Loucy (cell line): ENCODE data around the gene SPOCK1.

Source experiments
- H2AFZ ChIP-seq: fragments of 200-600 bp; sonication (generic); 2 replicates; pipeline ENCODE4 v1.6.0; 2016; ENCODE audit warnings: antibody characterized with exemption, mild to moderate bottlenecking, low read length, moderate library complexity
- H3F3A ChIP-seq: fragments of 200-600 bp; 2 replicates; pipeline ENCODE4 v1.6.0; 2016; ENCODE audit warnings: antibody characterized with exemption, low read depth, mild to moderate bottlenecking
- H3K27me3 ChIP-seq: fragments of 200-600 bp; sonication (generic); 2 replicates; pipeline ENCODE4 v1.6.1; 2014; ENCODE audit warnings: low read length, mild to moderate bottlenecking; ENCODE audit not compliant: insufficient read depth, poor library complexity, severe bottlenecking
- H3K36me3 ChIP-seq: fragments of 200-600 bp; sonication (generic); 2 replicates; pipeline ENCODE4 v1.6.1; 2016; ENCODE audit warnings: low read length; ENCODE audit not compliant: insufficient read depth
- H3K4me1 ChIP-seq: fragments of 200-600 bp; sonication (generic); 2 replicates; pipeline ENCODE4 v1.5.1; 2014; ENCODE audit warnings: low read length, mild to moderate bottlenecking; ENCODE audit not compliant: insufficient read depth, poor library complexity, severe bottlenecking
- H3K4me2 ChIP-seq: fragments of 200-600 bp; sonication (generic); 2 replicates; pipeline ENCODE4 v1.6.0; 2014; ENCODE audit warnings: antibody characterized with exemption, low read length, low read depth, mild to moderate bottlenecking; ENCODE audit not compliant: poor library complexity, severe bottlenecking
- H3K4me3 ChIP-seq: fragments of 200-600 bp; sonication (generic); 2 replicates; pipeline ENCODE4 v1.5.1; 2014; ENCODE audit warnings: low read length, mild to moderate bottlenecking, mixed read lengths; ENCODE audit not compliant: poor library complexity, severe bottlenecking
- H3K79me2 ChIP-seq: fragments of 200-600 bp; sonication (generic); 2 replicates; pipeline ENCODE4 v1.6.1; 2014; ENCODE audit warnings: low read length; ENCODE audit not compliant: insufficient read depth
- H3K9ac ChIP-seq: fragments of 200-600 bp; sonication (generic); 2 replicates; pipeline ENCODE4 v1.6.0; 2014; ENCODE audit warnings: mild to moderate bottlenecking, low read depth, low read length, moderate library complexity; ENCODE audit not compliant: poor library complexity, severe bottlenecking
- H3K9me2 ChIP-seq: fragments of 200-600 bp; sonication (generic); replicated peaks from 2 replicates; pipeline ENCODE4 v1.6.1; 2016; ENCODE audit warnings: low read depth, low read length, mixed read lengths
- H3K9me3 ChIP-seq: fragments of 200-600 bp; sonication (generic); 2 replicates; pipeline ENCODE4 v1.6.1; 2014; ENCODE audit warnings: mild to moderate bottlenecking, antibody characterized with exemption, low read length, low read depth; ENCODE audit not compliant: insufficient read depth
- H4K20me1 ChIP-seq: fragments of 200-600 bp; sonication (generic); 2 replicates; pipeline ENCODE4 v1.6.0; 2014; ENCODE audit warnings: antibody characterized with exemption, low read length, mild to moderate bottlenecking; ENCODE audit not compliant: insufficient read depth, poor library complexity, severe bottlenecking
- EZH2phosphoT487 ChIP-seq: fragments of 200-600 bp; IDR thresholded peaks from 2 replicates; pipeline ENCODE4 v1.6.1; 2018; ENCODE audit warnings: antibody characterized with exemption, mild to moderate bottlenecking, moderate library complexity, borderline replicate concordance
- TF ChIP-seq, protein P1 (sequence below): fragments of 200-600 bp; sonication (generic); conservative IDR thresholded peaks from 2 replicates; pipeline ENCODE4 v1.5.1; 2014; ENCODE audit warnings: mild to moderate bottlenecking, antibody characterized with exemption, low read length

The SPOCK1 gene

GRCh38 chr5:137182576-137182975, 316.6 kb downstream of the SPOCK1 start:
- Histone ChIP-seq H3K4me3 (no peak overlapping the region), H2AFZ (no peak overlapping the region), H3F3A (no peaks in the 10 kb centered on the region), H3K27me3 (no peaks in the 10 kb centered on the region), H3K4me2 (no peak overlapping the region), H3K9me3 (no peaks in the 10 kb centered on the region), H3K4me1 (no peaks in the 10 kb centered on the region), H3K9ac (no peak overlapping the region), H4K20me1 (no peaks in the 10 kb centered on the region), H3K36me3 (no peaks in the 10 kb centered on the region), H3K9me2 (no peaks in the 10 kb centered on the region), H3K79me2 (no peaks in the 10 kb centered on the region)
- TF ChIP-seq EZH2phosphoT487, result no peak
- TF ChIP-seq, protein P1, sequence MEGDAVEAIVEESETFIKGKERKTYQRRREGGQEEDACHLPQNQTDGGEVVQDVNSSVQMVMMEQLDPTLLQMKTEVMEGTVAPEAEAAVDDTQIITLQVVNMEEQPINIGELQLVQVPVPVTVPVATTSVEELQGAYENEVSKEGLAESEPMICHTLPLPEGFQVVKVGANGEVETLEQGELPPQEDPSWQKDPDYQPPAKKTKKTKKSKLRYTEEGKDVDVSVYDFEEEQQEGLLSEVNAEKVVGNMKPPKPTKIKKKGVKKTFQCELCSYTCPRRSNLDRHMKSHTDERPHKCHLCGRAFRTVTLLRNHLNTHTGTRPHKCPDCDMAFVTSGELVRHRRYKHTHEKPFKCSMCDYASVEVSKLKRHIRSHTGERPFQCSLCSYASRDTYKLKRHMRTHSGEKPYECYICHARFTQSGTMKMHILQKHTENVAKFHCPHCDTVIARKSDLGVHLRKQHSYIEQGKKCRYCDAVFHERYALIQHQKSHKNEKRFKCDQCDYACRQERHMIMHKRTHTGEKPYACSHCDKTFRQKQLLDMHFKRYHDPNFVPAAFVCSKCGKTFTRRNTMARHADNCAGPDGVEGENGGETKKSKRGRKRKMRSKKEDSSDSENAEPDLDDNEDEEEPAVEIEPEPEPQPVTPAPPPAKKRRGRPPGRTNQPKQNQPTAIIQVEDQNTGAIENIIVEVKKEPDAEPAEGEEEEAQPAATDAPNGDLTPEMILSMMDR, result no peak

GRCh38 chr5:137181667-137182066, 317.5 kb downstream of the SPOCK1 start:
- Histone ChIP-seq H3K9me3 (no peaks in the 10 kb centered on the region), H3K79me2 (no peaks in the 10 kb centered on the region), H4K20me1 (no peaks in the 10 kb centered on the region), H3K9me2 (no peaks in the 10 kb centered on the region), H3K9ac (no peak overlapping the region), H3K36me3 (no peaks in the 10 kb centered on the region), H3K4me1 (no peaks in the 10 kb centered on the region), H3F3A (no peaks in the 10 kb centered on the region), H3K27me3 (no peaks in the 10 kb centered on the region), H2AFZ (no peak overlapping the region), H3K4me3 (no peak overlapping the region), H3K4me2 (no peak overlapping the region)
- TF ChIP-seq, protein P1, result no peak
- no peak for TF ChIP-seq EZH2phosphoT487

DNA sequence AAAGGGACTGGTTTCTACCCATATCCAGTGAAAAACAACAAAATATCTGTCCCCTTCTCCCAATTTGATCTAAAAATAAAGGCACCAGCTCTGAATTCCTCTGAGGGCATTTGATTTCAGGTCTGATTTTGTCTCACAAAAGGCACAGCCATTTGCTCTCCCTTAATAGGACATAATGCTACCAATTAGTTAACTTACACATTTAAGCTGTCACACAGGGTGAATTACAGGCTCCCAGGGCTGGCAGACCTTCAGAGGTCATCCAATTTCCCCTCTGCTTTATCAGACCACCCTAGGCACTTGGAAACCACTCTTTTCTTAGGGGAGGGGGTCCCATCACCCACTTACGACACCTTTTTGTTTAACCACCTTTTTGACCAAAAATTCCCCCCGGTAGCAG, 319.9 kb downstream of the SPOCK1 start:
- Histone ChIP-seq H3K4me2 (no peak overlapping the region), H3K27me3 (no peaks in the 10 kb centered on the region), H3K4me1 (no peaks in the 10 kb centered on the region), H3F3A (no peaks in the 10 kb centered on the region), H3K4me3 (no peak overlapping the region), H2AFZ (no peak overlapping the region), H4K20me1 (no peaks in the 10 kb centered on the region), H3K9me3 (no peaks in the 10 kb centered on the region), H3K36me3 (no peaks in the 10 kb centered on the region), H3K79me2 (no peaks in the 10 kb centered on the region), H3K9ac (no peak overlapping the region), H3K9me2 (no peaks in the 10 kb centered on the region)
- TF ChIP-seq, protein P1, result no peak
- no peak for TF ChIP-seq EZH2phosphoT487
